Stimulated activated naive CD4-positive, alpha-beta T cell (primary cell): ENCODE measurements around the gene KPTN.

ENCODE experiments used
- DNase-seq, 6 experiments: peaks; one replicate each; lab custom pipeline; 2025; lab: John Stamatoyannopoulos, UW

KPTN gene

DNA sequence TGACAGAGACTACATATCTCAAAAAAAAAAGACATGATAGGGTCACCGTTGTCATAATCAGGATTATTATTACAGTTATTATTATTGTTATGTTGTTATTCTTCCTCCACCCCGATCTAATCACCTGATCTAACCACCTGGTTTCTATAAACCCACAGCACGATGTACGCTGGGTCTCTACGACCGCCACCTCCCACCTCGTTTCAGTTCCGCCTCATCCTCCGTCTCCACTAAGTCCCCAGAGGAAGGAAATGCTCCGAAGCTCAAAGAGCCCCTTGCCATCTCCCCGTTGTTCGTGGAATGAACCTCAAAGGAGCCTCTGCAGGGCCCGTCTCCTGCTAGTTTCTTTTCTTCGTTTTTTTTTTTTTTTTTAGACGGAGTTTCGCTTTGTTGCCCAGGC lies 48.8 kb downstream of the KPTN start:
- peak in 1 of 6 experiments; percentile 17 for DNase-seq

DNA sequence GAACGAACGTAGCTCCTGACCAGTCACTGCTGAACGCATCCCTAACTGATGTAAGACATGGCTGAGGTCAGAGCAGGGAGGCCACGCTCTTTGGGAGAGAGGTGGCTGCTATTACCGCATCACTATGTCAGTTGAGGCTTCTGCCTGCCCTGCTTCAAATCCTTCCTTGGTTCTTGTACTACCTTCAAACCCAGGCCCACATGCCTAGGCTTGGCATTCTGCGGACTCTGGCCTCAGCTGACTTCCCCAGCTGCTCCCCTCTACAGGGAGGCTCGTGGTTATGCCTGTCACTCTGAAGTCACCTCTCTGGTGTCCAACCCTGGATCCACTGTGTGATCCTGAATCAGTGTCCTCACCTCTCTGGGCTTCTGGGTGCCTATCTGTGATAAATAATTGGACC lies 49.9 kb downstream of the KPTN start:
- no peak for DNase-seq

DNA sequence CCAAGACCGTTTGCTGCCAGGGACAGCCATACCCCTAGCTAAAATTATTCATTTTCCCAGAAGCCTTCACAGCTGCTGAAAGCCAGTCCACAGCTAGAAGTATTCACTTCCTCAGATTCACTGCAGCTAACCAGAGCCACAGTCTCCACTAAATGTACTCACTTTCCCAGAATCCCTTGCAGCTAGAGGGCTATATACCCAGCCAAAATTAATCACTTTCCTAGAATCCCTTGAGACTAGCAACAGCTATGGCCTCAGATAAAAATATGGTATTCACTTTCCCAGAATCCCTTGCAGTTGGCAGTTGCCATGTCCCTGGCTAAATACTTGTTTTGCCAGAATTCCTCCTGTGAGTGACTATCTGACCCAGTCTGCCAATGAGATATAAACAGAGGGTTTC lies 50.9 kb downstream of the KPTN start:
- no peak for DNase-seq

DNA sequence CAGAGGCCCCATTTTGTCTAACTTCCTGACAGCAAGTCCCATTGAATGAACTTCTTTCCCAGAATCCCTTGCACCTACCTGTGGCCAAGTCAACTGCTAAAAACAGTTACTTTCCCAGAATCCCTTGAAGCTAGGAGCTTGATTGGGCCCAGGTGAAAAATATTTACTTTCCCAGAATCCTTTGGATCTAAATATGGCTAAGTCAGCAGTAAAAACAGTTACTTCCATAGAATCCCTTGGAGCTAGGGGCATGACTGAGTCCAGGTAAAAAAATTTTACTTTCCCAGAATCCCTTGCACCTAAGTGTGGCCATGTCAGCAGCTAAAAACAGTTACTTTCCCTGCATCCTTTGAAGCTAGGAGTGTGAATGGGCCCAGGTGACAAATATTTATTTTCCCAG lies 51.5 kb downstream of the KPTN start:
- no peak for DNase-seq

DNA sequence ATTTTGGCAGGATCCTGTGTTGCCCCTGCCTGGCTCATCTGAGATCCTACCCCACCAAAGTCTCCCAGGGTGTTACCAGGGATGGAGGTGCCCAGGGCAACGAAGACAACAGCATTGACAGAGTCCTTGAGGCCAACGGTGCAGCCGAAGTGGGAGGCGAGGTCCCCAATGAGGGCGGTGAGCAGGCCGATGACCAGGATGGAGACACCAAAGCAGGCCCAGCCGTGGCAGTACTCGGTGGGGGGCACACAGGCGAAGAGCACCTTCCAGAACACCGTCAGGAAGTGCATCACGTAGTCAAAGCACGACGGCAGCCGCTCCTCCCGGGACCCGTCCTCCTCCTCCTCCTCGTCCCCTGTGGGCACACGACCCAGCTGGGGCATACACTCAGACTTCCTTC lies 51.9 kb downstream of the KPTN start:
- no peak for DNase-seq

DNA sequence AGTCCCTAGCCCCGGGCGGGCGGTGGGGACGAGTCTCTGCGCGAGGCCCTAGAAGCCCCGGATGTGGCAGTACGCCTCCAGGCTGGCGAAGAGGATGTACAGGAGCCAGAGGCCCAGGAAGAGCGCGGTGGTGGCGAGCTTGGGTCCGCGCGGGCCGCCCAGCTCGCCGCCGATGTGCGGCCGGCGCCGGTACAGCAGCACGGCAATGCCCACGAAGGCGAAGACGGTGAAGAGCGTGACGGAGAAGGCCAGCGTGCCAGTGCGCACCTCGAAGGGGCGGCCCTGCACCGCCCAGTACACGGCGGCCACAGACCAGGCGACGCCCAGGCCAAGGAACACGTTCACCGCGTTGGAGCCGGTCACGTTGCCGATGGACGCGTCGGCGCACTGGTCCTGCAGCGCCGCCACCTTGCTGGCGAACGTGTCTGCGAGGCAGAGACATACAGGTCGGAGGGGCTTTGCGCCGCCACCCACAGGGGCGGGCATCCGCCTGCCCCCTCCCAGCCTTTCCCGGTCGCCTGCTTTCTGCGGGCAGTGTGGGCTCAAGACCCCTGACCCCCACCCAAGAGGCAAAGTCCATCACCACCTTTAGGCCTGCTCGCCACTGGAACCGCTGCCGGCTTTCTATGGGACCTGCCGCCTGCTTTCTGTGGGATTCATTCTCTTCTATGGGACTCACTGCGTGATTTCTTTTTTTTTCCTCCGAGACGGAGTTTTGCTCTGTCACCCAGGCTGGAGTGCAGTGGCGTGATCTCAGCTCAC lies 53.8 kb downstream of the KPTN start:
- peak in 2 of 6 experiments; percentile 10 to 32 for DNase-seq

DNA sequence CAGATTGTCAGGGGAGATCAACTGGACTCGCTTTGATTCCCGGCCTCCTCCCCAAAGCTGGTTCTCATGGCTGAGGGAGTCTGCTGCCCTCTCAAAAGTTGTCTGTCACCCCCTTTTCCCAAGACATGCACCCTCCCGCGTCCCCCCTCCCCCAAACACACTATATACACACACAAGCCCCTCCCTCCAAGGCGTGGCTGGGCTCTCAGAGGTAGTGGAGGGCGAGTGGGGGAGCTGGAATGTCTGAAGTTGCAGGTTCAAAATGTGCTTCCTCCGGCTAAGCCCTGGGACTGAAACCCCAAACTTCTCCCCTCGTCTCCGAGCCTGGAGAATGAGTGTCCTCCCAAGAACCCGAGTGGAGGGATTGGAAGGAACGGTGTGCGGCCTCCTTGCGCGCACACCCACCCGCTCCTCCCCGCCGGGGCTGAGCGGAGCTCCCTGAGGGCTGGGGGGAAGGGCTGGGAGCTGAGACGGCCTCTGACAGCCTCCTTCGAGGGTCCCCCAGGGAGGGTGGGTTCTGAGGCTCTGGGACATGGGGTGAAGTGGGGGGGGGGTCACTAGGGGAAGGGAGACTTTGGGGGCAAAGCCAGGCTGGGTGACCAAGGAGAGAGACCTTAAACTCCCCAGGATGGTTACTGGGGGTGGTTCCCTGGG lies 54.8 kb downstream of the KPTN start:
- no peak for DNase-seq

DNA sequence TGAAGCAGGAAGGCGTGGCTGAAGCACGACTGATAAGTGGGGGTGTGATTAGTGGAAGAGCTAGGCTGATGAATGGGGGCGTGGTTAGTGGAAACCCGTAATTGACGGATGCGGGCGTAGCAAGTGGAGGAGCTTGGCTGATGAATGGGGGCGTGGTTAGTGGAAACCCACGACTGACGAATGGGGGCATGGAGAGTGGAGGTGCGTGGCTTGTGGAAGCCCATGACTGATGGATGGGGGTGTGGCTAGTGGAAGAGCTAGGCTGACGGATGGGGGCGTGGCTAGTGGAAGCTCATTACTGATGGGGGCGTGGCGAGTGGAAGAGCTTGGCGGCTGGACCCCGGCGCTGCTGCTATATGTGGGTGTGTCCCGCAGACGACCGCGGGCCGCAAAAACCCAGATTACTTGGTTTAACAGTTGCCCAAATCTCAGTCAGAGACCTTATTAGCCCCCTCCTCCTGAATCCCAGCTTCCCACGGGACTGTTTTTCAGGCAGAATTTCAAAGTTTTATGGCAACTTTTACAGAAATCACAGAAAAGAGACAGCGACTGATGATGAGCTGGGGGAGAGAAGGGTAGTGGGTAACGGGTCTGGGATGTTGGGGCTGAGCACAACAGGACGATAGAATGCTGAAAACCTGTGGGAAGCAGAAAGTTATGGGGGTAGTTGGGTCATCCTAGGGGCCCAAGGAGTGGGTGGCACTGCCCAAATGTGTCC lies 55.7 kb downstream of the KPTN start:
- DNase-seq, result peak; percentile 63 to 81 (median 76)

DNA sequence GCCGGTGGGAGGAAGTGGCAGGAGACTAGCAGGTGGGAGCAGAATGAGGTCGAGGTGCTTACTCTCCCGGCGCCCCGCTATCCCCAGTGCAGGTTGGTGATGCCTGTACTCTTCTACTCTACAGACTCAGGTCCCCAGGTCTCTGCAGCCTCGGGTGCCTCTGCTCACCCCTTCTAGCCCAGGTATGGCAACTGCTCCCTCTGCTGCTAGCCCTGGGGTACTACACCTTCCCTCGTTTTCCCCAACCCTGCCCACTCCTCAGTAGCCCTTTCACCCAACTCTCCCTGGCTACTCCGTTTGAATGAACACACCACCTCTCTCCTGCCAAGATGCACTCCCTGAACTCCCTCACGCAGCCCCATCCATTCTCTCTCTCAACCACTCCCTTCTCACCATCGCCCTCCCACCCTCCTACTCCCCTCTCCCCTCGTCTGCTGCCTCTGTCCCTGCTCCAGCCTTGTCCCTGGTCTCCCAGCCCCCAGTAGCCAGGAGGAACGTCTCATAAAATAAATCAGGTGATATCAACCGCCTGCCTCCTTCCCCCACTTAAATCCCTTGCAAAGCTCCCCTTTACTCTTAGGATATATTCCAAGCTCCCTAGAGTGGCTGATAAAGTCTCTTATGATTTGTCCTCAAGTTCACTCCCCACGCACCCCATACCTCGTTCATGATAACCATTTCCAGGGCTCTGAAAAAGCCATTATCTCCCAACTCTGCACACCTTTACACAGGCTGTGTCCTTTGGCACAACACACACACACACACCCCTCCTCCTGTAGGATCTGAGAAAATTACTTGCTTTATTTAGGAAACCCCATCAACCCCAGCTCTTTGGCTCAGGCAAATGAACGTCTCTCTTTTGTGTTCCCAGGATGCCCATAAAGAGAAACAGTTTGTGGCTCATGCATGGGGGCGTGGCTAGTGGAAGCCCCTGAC lies 56.5 kb downstream of the KPTN start:
- DNase-seq, result peak; percentile 26 to 74 (median 54)
